Spleen (tissue), 11 donors: ENCODE data around the gene RAD23A. TPM values are rescaled to one million over a fixed set of nuclear protein-coding genes. Genes with fewer than 3 reads are reported as not detected.

Source experiments
- DNase-seq: peaks from one replicate; pipeline ENCODE4 v3.0.0-alpha.2; 2020
- H3K27ac ChIP-seq, 8 donors: fragments of 200-600 bp; sonication (generic) in 7 of 8; 1 replicate in 4 of 8; 2 replicates in 4 of 8; pipeline versions ENCODE4 v1.5.0 to v1.8.0; 2016 to 2021; ENCODE audit warnings: inconsistent platforms in 4 of 8, mild to moderate bottlenecking in 4 of 8, moderate library complexity in 1 of 8
- H3K27me3 ChIP-seq, 7 donors: fragments of 200-600 bp; sonication (generic) in 6 of 7; replicated peaks in 1 of 7; 1 replicate in 4 of 7; 2 replicates in 3 of 7; pipeline versions ENCODE4 v1.5.0 to v1.8.0; 2016 to 2021; ENCODE audit warnings: inconsistent platforms in 3 of 7, mild to moderate bottlenecking in 1 of 7
- H3K36me3 ChIP-seq, 6 donors: fragments of 200-600 bp; sonication (generic) in 5 of 6; 1 replicate in 4 of 6; 2 replicates in 2 of 6; pipeline versions ENCODE4 v1.5.0 to v1.8.0; 2016 to 2021; ENCODE audit warnings: inconsistent platforms in 2 of 6
- H3K4me1 ChIP-seq, 6 donors: fragments of 200-600 bp; sonication (generic) in 5 of 6; 1 replicate in 3 of 6; 2 replicates in 3 of 6; pipeline versions ENCODE4 v1.5.0 to v1.8.0; 2016 to 2021; ENCODE audit warnings: inconsistent platforms in 3 of 6
- H3K4me3 ChIP-seq, 8 donors: fragments of 200-600 bp; sonication (generic) in 7 of 8; 1 replicate in 4 of 8; 2 replicates in 4 of 8; pipeline versions ENCODE4 v1.5.0 to v1.8.0; 2016 to 2021; ENCODE audit warnings: inconsistent platforms in 4 of 8, mild to moderate bottlenecking in 4 of 8, moderate library complexity in 2 of 8
- H3K9me3 ChIP-seq, 8 donors: fragments of 200-600 bp; sonication (generic) in 7 of 8; 1 replicate in 4 of 8; 2 replicates in 4 of 8; pipeline versions ENCODE4 v1.5.0 to v1.8.0; 2016 to 2021; ENCODE audit warnings: inconsistent platforms in 4 of 8
- POLR2A ChIP-seq, 3 donors: fragments of 450-650 bp; IDR thresholded peaks; one replicate each; pipeline ENCODE4 v1.5.1; 2017; ENCODE audit warnings: antibody characterized with exemption in 3 of 3, mild to moderate bottlenecking in 1 of 3
- POLR2AphosphoS5 ChIP-seq, 3 donors: sonication (generic); formaldehyde crosslinking; IDR thresholded peaks; one replicate each; pipeline ENCODE4 v1.5.1; 2017; ENCODE audit warnings: antibody characterized with exemption in 3 of 3
- WGBS, 5 donors: extraction: QIAGEN DNeasy Blood & Tissue Kit in 3 of 5; methylation state at CpG; one replicate each; pipeline versions ENCODE4 v1.1.5 to v1.1.7; 2013 to 2018; 5-methylcytosine and 5-hydroxymethylcytosine counted together
- intact Hi-C: fragments of 100-400 bp; cut with DNase I; formaldehyde crosslinking; loops from one replicate; pipeline ENCODE4 v1.15.0; 2023; ENCODE audit warnings: low total_unique reads
- polyA plus RNA-seq, 3 donors: library from polyadenylated mRNA; stranded (reverse); fragments of 200-250 nt; gene quantifications; one replicate each; pipeline ENCODE4 v1.2.1, GENCODE V29; 2013
- total RNA-seq, 7 donors: library from RNA; depleted of rRNA in 3 of 7; stranded (reverse); fragments of >200 nt in 3 of 7; fragmentation: NEBNext Ultra II Directional in 4 of 7; extraction: Animal tissue kit (Norgen Biotek cat#: 25700) in 4 of 7; gene quantifications; one replicate each; pipeline versions ENCODE4 v1.1.0 to v1.2.1, GENCODE V29; 2016 to 2021
- TF ChIP-seq, protein P1 (sequence below), 11 experiments: fragments of 200-600 bp in 7 of 11; fragments of 450-650 bp in 4 of 11; sonication (generic) in 4 of 11; IDR thresholded peaks in 8 of 11; conservative IDR thresholded peaks in 3 of 11; 1 replicate in 7 of 11; 2 replicates in 4 of 11; pipeline versions ENCODE4 v1.4.0 to v1.8.0; 2016 to 2021; ENCODE audit warnings: antibody characterized with exemption in 11 of 11, inconsistent platforms in 4 of 11, mild to moderate bottlenecking in 1 of 11
- donor health status: healthy with polysubstance abuse.
- donor health status: DM: no; HTN: no; CAD: no; lungs with moderate emphysema.
- donor health status: DM: no; HTN: no; CAD: no.
- donor health status: Bipolar disorder and iron deficiency.
- donor health status: healthy.
- donor health status: DM: no; HTN: no; CAD: no.
- donor health status: DM: yes; HTN: yes; CAD: no.

RAD23A gene
- total and polyA plus RNA-seq, 10 donors, result 80.4 to 134 (median 92.3) TPM

DNA sequence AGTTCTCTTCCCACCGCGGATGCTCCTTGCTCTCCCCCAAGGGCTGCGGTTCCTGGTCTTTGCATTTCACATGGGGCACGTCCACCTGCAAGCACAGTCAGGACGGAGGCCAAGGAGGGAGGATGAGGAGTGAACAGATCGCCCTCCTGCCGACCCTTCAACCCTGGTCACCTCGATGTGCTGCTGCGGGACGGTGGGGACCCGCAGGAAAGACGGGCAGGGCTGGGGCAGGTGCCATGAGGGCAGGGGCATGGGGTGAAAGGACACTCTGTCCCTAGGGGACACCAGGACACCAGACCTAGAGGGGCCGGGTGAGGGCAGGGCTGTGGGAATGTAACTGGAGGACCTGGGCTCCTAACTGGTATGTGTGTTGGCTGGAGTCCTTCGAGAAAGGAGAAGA is 27.4 kb upstream of the RAD23A start:
- WGBS, 5 donors, result 90 to 97% (median 92%) methylated on average over 14 of the region's 14 CpGs

DNA sequence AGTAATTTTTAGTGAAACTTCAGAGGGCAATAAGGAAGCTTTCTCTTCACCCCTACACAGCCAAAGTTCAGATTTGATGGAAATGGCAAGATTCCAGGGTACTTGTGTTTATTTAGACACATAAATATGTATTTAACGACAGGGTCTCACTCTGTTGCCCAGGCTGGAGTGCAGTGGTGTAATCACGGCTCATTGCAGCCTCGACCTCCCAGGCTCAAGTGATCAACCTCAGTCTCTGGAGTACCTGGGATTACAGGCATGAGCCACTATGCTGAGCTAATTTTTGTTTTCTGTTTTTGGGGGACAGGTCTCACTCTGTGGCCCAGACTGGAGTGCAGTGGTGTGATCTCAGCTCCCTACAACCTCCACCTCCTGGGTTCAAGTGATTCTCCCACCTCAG is 24.6 kb upstream of the RAD23A start:
- intact Hi-C loops, result no loop called here
- no peak for DNase-seq
- WGBS, 5 donors, result 69 to 82% (median 78%) methylated on average over 3 of the region's 3 CpGs

More for the DNA sequence above, 27.4 kb upstream of the RAD23A start:
- no peaks in the 10 kb centered on the region for H3K9me3 ChIP-seq
- no peak overlapping the region for H3K4me3 ChIP-seq
- H3K4me1 ChIP-seq, result peaks cover 11 to 36% (median 28%) of the 10 kb centered on the region in 6 donors
- no peak overlapping the region for H3K27ac ChIP-seq
- DNase-seq, result no peak
- peak in 1 of 3 donors; percentile 48 for TF ChIP-seq POLR2AphosphoS5 (IDR thresholded peaks at IDR 0.05)
- TF ChIP-seq, protein P1, sequence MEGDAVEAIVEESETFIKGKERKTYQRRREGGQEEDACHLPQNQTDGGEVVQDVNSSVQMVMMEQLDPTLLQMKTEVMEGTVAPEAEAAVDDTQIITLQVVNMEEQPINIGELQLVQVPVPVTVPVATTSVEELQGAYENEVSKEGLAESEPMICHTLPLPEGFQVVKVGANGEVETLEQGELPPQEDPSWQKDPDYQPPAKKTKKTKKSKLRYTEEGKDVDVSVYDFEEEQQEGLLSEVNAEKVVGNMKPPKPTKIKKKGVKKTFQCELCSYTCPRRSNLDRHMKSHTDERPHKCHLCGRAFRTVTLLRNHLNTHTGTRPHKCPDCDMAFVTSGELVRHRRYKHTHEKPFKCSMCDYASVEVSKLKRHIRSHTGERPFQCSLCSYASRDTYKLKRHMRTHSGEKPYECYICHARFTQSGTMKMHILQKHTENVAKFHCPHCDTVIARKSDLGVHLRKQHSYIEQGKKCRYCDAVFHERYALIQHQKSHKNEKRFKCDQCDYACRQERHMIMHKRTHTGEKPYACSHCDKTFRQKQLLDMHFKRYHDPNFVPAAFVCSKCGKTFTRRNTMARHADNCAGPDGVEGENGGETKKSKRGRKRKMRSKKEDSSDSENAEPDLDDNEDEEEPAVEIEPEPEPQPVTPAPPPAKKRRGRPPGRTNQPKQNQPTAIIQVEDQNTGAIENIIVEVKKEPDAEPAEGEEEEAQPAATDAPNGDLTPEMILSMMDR (IDR thresholded peaks at IDR 0.05 in 8 of 11, conservative IDR thresholded peaks at IDR 0.05 in 3 of 11), result no peak
- no peaks in the 10 kb centered on the region for H3K27me3 ChIP-seq
- peaks cover 0 to 18% (median 12%) of the 10 kb centered on the region in 6 donors for H3K36me3 ChIP-seq
- intact Hi-C loops, result no loop called here

DNA sequence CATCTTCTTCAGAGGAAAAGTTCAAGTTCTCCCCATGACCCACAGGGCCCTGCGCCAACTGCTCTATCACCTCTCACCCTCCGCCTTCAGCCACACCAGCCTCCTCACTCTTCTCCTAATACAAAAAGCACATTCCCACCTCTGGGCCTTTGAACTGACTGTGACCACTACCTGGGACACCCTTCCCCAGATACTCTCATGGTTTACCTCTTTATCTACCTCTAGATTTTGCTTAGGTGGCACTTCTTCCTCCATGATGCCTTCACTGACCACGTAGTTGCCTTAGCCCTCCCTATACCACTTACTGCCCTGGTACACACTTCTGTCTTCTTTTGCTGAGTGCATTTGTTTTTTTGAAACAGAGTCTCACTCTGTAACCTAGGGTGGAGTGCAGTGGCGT is 22.7 kb upstream of the RAD23A start:
- peaks cover 4 to 17% (median 12%) of the 10 kb centered on the region in 6 donors for H3K4me1 ChIP-seq
- 95 to 98% (median 97%) methylated on average over 4 of the region's 4 CpGs for WGBS, 5 donors
- no peak for DNase-seq
- H3K9me3 ChIP-seq, result no peaks in the 10 kb centered on the region
- no peaks in the 10 kb centered on the region for H3K27me3 ChIP-seq
- H3K4me3 ChIP-seq, result no peak overlapping the region
- H3K36me3 ChIP-seq, result peaks cover 13 to 65% (median 58%) of the 10 kb centered on the region in 6 donors
- intact Hi-C loops, result no loop called here
- TF ChIP-seq POLR2A (IDR thresholded peaks at IDR 0.05), result no peak
- TF ChIP-seq POLR2AphosphoS5 (IDR thresholded peaks at IDR 0.05), result no peak
- TF ChIP-seq, protein P1 (IDR thresholded peaks at IDR 0.05 in 8 of 11, conservative IDR thresholded peaks at IDR 0.05 in 3 of 11), result no peak
- H3K27ac ChIP-seq, result no peak overlapping the region

More for the DNA sequence above, 24.6 kb upstream of the RAD23A start:
- H3K27me3 ChIP-seq, result no peaks in the 10 kb centered on the region
- H3K9me3 ChIP-seq, result no peaks in the 10 kb centered on the region
- no peak overlapping the region for H3K27ac ChIP-seq
- TF ChIP-seq POLR2AphosphoS5 (IDR thresholded peaks at IDR 0.05) (no peak), POLR2A (IDR thresholded peaks at IDR 0.05) (no peak)
- TF ChIP-seq, protein P1 (IDR thresholded peaks at IDR 0.05 in 8 of 11, conservative IDR thresholded peaks at IDR 0.05 in 3 of 11), result no peak
- H3K4me3 ChIP-seq, result no peak overlapping the region
- H3K36me3 ChIP-seq, result peaks cover 6 to 46% (median 39%) of the 10 kb centered on the region in 6 donors
- H3K4me1 ChIP-seq, result peaks cover 4 to 17% (median 12%) of the 10 kb centered on the region in 6 donors

DNA sequence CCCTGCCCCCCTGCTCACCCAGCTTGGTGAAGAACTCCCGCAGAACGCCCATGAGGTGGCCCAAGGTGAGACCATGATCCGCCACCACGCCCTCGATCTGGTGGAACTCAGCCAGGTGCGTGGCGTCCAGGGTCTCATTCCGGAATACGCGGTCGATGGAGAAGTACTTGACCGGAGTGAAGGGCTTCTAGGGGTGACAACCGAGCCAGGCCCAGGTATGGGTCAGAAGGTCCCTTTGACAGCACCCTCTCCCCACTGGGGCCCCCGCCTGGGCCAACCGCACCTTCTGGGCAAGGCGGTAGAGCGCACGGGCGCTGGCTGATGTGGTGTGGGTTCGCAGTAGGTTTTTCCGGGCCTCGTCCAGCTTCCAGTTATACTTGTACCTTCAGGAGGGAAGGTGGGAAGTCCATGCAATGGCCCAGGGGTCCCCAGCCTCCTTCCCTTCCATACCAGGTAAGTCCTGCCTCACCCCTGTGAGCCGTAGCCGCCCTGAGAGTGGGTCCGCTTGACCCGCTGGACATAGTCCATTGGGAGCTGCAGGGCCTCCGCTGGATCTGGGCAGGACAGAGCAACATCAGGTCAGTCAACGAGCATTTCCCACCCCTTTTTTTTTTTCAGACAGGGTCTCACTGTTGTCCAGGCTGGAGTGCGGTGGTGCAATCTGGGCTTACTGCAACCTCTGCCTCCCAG is 20.9 kb upstream of the RAD23A start:
- intact Hi-C loops, result no loop called here
- Histone ChIP-seq H3K9me3 (no peaks in the 10 kb centered on the region), H3K4me3 (no peak overlapping the region), H3K4me1 (peaks cover 0 to 2% (median 0%) of the 10 kb centered on the region in 6 donors), H3K27me3 (no peaks in the 10 kb centered on the region), H3K27ac (no peak overlapping the region), H3K36me3 (peaks cover 13 to 83% (median 76%) of the 10 kb centered on the region in 6 donors)
- 94 to 97% (median 96%) methylated on average over 28 to 29 of the region's 29 CpGs for WGBS, 5 donors
- no peak for DNase-seq
- no peak for TF ChIP-seq POLR2A (IDR thresholded peaks at IDR 0.05)
- TF ChIP-seq, protein P1 (IDR thresholded peaks at IDR 0.05 in 8 of 11, conservative IDR thresholded peaks at IDR 0.05 in 3 of 11), result no peak
- TF ChIP-seq POLR2AphosphoS5 (IDR thresholded peaks at IDR 0.05), result peak in 1 of 3 donors; percentile 46
